ENCODE results near the gene FBXO2.

Gene FBXO2

GRCh38 chr1:11682287-11682771 is 28.1 kb upstream of the FBXO2 start:
- H3K4me3 ChIP-seq (ENCODE audit: low read depth, low read length) = no peak overlapping the region
- TF ChIP-seq CTCF (conservative IDR thresholded peaks at IDR 0.05; ENCODE audit: low read depth, low read length) = no peak
- peak; percentile 29 for DNase-seq (ENCODE audit: low read depth)

GRCh38 chr1:11681071-11681771 is 27.0 kb upstream of the FBXO2 start, which contains the start of gene MAD2L2:
MAD2L2 (minus strand) TSS chr1:11681148; CDS start chr1:11680601, 547 bp downstream.
- H3K4me3 ChIP-seq (ENCODE audit: low read depth, low read length) = peak within 1 kb of the TSS; percentile 87
- no peak for TF ChIP-seq CTCF (conservative IDR thresholded peaks at IDR 0.05; ENCODE audit: low read depth, low read length)
- peak; percentile 73 for DNase-seq (ENCODE audit: low read depth)

- no peak for TF ChIP-seq CTCF (conservative IDR thresholded peaks at IDR 0.05; ENCODE audit: low read depth, low read length)
- DNase-seq (ENCODE audit: low read depth) = peak; percentile 15
- H3K4me3 ChIP-seq (ENCODE audit: low read depth, low read length) = peak overlapping the region; percentile 87
These were observed 26.2 kb upstream of the FBXO2 start for GRCh38 chr1:11680270-11681070.

- no peak for TF ChIP-seq CTCF (conservative IDR thresholded peaks at IDR 0.05; ENCODE audit: low read depth, low read length)
- no peak overlapping the region for H3K4me3 ChIP-seq (ENCODE audit: low read depth, low read length)
- no peak for DNase-seq (ENCODE audit: low read depth)
These were observed 24.2 kb upstream of the FBXO2 start for GRCh38 chr1:11678442-11678841.

GRCh38 chr1:11676386-11677103 is 22.3 kb upstream of the FBXO2 start:
- DNase-seq (ENCODE audit: low read depth) = no peak
- peak; percentile 17 for TF ChIP-seq CTCF (conservative IDR thresholded peaks at IDR 0.05; ENCODE audit: low read depth, low read length)
- H3K4me3 ChIP-seq (ENCODE audit: low read depth, low read length) = no peak overlapping the region

GRCh38 chr1:11675325-11675724 is 21.1 kb upstream of the FBXO2 start:
- no peak for TF ChIP-seq CTCF (conservative IDR thresholded peaks at IDR 0.05; ENCODE audit: low read depth, low read length)
- DNase-seq (ENCODE audit: low read depth) = no peak
- no peak overlapping the region for H3K4me3 ChIP-seq (ENCODE audit: low read depth, low read length)
